Hepatocyte (in vitro differentiated cells): ENCODE results near the gene SUN3. TPM values are rescaled to one million over a fixed set of nuclear protein-coding genes. Genes with fewer than 3 reads are reported as not detected.

Experiments
- DNase-seq: peaks from one replicate; pipeline ENCODE4 v3.0.0-alpha.2; 2016; ENCODE audit warnings: low spot score
- H2AFZ ChIP-seq: fragments of 200-600 bp; sonication (generic); 2 replicates; pipeline ENCODE4 v1.6.0; 2016; ENCODE audit warnings: antibody characterized with exemption, mild to moderate bottlenecking
- H3K27ac ChIP-seq: fragments of 200-600 bp; sonication (generic); 2 replicates; pipeline ENCODE4 v1.5.1; 2016; ENCODE audit warnings: mild to moderate bottlenecking
- H3K27me3 ChIP-seq: fragments of 200-600 bp; sonication (generic); 2 replicates; pipeline ENCODE4 v1.6.1; 2016
- H3K36me3 ChIP-seq: fragments of 200-600 bp; sonication (generic); replicated peaks from 2 replicates; pipeline ENCODE4 v1.5.1; 2016; ENCODE audit warnings: low read depth; ENCODE audit not compliant: insufficient read depth
- H3K4me1 ChIP-seq: fragments of 200-600 bp; sonication (generic); 2 replicates; pipeline ENCODE4 v1.5.1; 2016; ENCODE audit warnings: mild to moderate bottlenecking, moderate library complexity; ENCODE audit not compliant: insufficient read depth
- H3K4me2 ChIP-seq: fragments of 200-600 bp; sonication (generic); 2 replicates; pipeline ENCODE4 v1.6.0; 2016
- H3K4me3 ChIP-seq: fragments of 200-600 bp; sonication (generic); 2 replicates; pipeline ENCODE4 v1.5.1; 2016; ENCODE audit warnings: mild to moderate bottlenecking
- H3K79me2 ChIP-seq: fragments of 200-600 bp; sonication (generic); 2 replicates; pipeline ENCODE4 v1.6.0; 2017; ENCODE audit warnings: mild to moderate bottlenecking
- H3K9me2 ChIP-seq: fragments of 200-600 bp; sonication (generic); replicated peaks from 2 replicates; pipeline ENCODE4 v1.6.0; 2017; ENCODE audit warnings: mild to moderate bottlenecking; ENCODE audit not compliant: insufficient read depth
- H3K9me3 ChIP-seq: fragments of 200-600 bp; sonication (generic); 2 replicates; pipeline ENCODE4 v1.5.1; 2016; ENCODE audit warnings: low read depth, mild to moderate bottlenecking
- H4K20me1 ChIP-seq: fragments of 200-600 bp; sonication (generic); 2 replicates; pipeline ENCODE4 v1.6.0; 2016; ENCODE audit warnings: mild to moderate bottlenecking; ENCODE audit not compliant: insufficient read depth, poor library complexity, severe bottlenecking
- CTCF ChIP-seq: fragments of 200-600 bp; sonication (generic); IDR thresholded peaks from 2 replicates; pipeline ENCODE4 v1.5.1; 2016; ENCODE audit warnings: antibody characterized with exemption, mild to moderate bottlenecking; ENCODE audit not compliant: poor library complexity
- EZH2 ChIP-seq: fragments of 200-600 bp; sonication (generic); IDR thresholded peaks from 2 replicates; pipeline ENCODE4 v1.6.1; 2016; ENCODE audit warnings: antibody characterized with exemption, mild to moderate bottlenecking, borderline replicate concordance
- EZH2phosphoT487 ChIP-seq: fragments of 200-600 bp; sonication (generic); IDR thresholded peaks from one replicate; pipeline ENCODE4 v1.6.1; 2018; ENCODE audit warnings: antibody characterized with exemption, mild to moderate bottlenecking, low read depth, moderate library complexity; ENCODE audit not compliant: unreplicated experiment, severe bottlenecking
- WGBS: methylation state at CpG from one replicate; pipeline ENCODE4 v1.1.6; 2016; ENCODE audit warnings: low lambda C conversion rate; ENCODE audit errors: missing lambda C conversion rate; 5-methylcytosine and 5-hydroxymethylcytosine counted together
- polyA plus RNA-seq: library from polyadenylated mRNA; unstranded; fragments of >200 nt; fragmentation: Nextera tagmentation; extraction: Ambion mirVana; gene quantifications from 2 replicates; pipeline ENCODE4 v1.2.1, GENCODE V29; 2016
- total RNA-seq: library from RNA; depleted of rRNA; stranded (reverse); fragments of >200 nt; gene quantifications from 2 replicates; pipeline ENCODE4 v1.2.3, GENCODE V29; 2014

The SUN3 gene
- total and polyA plus RNA-seq, 2 experiments from 2014 or later, result not detected

- TF ChIP-seq CTCF (no peak), EZH2 (no peak), EZH2phosphoT487 (no peak)
- H3K36me3 ChIP-seq, result no peaks in the 10 kb centered on the region
- no peaks in the 10 kb centered on the region for H3K27me3 ChIP-seq
- H3K4me1 ChIP-seq, result no peaks in the 10 kb centered on the region
- no peaks in the 10 kb centered on the region for H4K20me1 ChIP-seq
- H3K4me3 ChIP-seq, result no peak overlapping the region
- H2AFZ ChIP-seq, result no peak overlapping the region
- H3K9me3 ChIP-seq, result no peaks in the 10 kb centered on the region
- 82% methylated on average over 2 of the region's 2 CpGs for WGBS
- H3K9me2 ChIP-seq, result no peaks in the 10 kb centered on the region
- DNase-seq, result no peak
- no peaks in the 10 kb centered on the region for H3K79me2 ChIP-seq
- no peak overlapping the region for H3K4me2 ChIP-seq
- H3K27ac ChIP-seq, result peak overlapping the region; percentile 4
Observed at GRCh38 chr7:48053736-48054135, 24.8 kb upstream of the SUN3 start.

GRCh38 chr7:48052748-48053147 is 23.8 kb upstream of the SUN3 start:
- Histone ChIP-seq H4K20me1 (no peaks in the 10 kb centered on the region), H3K27ac (no peak overlapping the region), H3K4me1 (no peaks in the 10 kb centered on the region), H2AFZ (no peak overlapping the region), H3K36me3 (no peaks in the 10 kb centered on the region), H3K79me2 (no peaks in the 10 kb centered on the region), H3K4me3 (no peak overlapping the region), H3K9me2 (no peaks in the 10 kb centered on the region), H3K4me2 (no peak overlapping the region), H3K27me3 (no peaks in the 10 kb centered on the region), H3K9me3 (no peaks in the 10 kb centered on the region)
- WGBS, result 51% methylated on average over 8 of the region's 8 CpGs
- TF ChIP-seq EZH2 (no peak), CTCF (no peak)
- peak; percentile 43 for DNase-seq

DNA sequence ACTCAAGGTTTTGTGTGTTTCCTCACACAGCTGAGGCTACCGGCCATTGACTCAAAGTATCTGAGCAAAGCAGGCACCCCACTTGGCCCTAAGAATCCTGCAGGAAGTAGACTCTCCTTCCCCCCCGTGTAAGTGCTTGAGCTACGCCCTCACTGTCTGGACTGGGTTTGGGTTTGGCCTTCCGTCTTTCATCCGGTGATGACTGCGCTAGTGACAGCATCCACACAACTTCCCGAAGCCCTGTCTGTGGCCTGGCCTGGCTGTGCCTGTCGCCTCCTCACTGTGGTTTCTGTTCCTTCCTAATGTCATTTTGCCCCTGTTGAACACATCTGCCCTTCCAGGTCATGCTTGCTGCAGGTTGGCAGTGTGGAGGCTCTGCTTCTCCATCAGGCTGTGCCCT is 20.9 kb upstream of the SUN3 start:
- Histone ChIP-seq H3K4me1 (no peaks in the 10 kb centered on the region), H3K27me3 (no peaks in the 10 kb centered on the region), H4K20me1 (no peaks in the 10 kb centered on the region), H3K79me2 (no peaks in the 10 kb centered on the region), H3K9me3 (no peaks in the 10 kb centered on the region), H3K4me2 (no peak overlapping the region), H3K9me2 (no peaks in the 10 kb centered on the region), H3K4me3 (no peak overlapping the region), H3K36me3 (no peaks in the 10 kb centered on the region), H2AFZ (no peak overlapping the region), H3K27ac (no peak overlapping the region)
- no peak for DNase-seq
- WGBS, result 91% methylated on average over 8 of the region's 8 CpGs
- no peak for TF ChIP-seq EZH2phosphoT487
- TF ChIP-seq CTCF, result no peak
- no peak for TF ChIP-seq EZH2

DNA sequence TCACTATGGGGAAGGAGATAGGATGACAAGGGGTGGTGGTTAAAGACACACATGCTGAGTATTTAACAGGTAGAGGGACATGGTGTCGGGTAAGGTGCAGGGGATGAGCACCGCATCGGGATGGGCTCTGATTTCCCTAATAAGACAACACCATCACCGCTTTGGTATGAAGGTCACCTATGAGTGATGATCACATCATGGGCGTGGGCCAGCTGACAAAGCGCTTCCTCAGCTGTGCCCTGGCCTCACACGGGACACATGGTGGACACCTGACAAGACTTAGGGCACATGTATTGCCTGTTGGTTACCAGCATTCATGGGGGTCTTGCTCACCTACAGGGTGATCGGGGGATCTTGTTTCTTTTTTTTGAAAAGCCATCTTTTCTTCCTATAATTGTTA is 19.2 kb upstream of the SUN3 start:
- Histone ChIP-seq H2AFZ (no peak overlapping the region), H3K9me2 (no peaks in the 10 kb centered on the region), H3K36me3 (no peaks in the 10 kb centered on the region), H3K4me1 (no peaks in the 10 kb centered on the region), H3K27ac (no peak overlapping the region), H3K4me3 (no peak overlapping the region), H3K27me3 (no peaks in the 10 kb centered on the region), H3K4me2 (no peak overlapping the region), H4K20me1 (no peaks in the 10 kb centered on the region), H3K9me3 (no peaks in the 10 kb centered on the region), H3K79me2 (no peaks in the 10 kb centered on the region)
- 90% methylated on average over 8 of the region's 8 CpGs for WGBS
- TF ChIP-seq CTCF (no peak), EZH2phosphoT487 (no peak), EZH2 (no peak)
- DNase-seq, result no peak
